WI38 (cell line): ENCODE measurements around the gene PTPRG.
A peak's percentile ranks its signal among the peaks of the same experiment; 100 is the strongest.

ENCODE experiments used
- H3K4me3 ChIP-seq: 2 replicates; pipeline ENCODE4 v1.5.1; 2011; ENCODE audit warnings: low read depth, mild to moderate bottlenecking, control low read depth, low read length
- CTCF ChIP-seq: IDR thresholded peaks from 2 replicates; pipeline ENCODE4 v1.5.1; 2012; ENCODE audit warnings: low read depth, mild to moderate bottlenecking, control low read depth, low read length

The PTPRG gene

GRCh38 chr3:61664105-61664482, 102.7 kb downstream of the PTPRG start:
- TF ChIP-seq CTCF: no peak
- H3K4me3 ChIP-seq: peak overlapping the region; percentile 53

GRCh38 chr3:61665121-61665520, 103.8 kb downstream of the PTPRG start:
- TF ChIP-seq CTCF: no peak
- no peak overlapping the region for H3K4me3 ChIP-seq

GRCh38 chr3:61665987-61666386, 104.6 kb downstream of the PTPRG start:
- no peak for TF ChIP-seq CTCF
- no peak overlapping the region for H3K4me3 ChIP-seq

GRCh38 chr3:61666615-61667330, 105.4 kb downstream of the PTPRG start:
- no peak for TF ChIP-seq CTCF
- no peak overlapping the region for H3K4me3 ChIP-seq

GRCh38 chr3:61667383-61667782, 106.0 kb downstream of the PTPRG start:
- no peak for TF ChIP-seq CTCF
- H3K4me3 ChIP-seq: no peak overlapping the region

- H3K4me3 ChIP-seq: no peak overlapping the region
- no peak for TF ChIP-seq CTCF
Measured at GRCh38 chr3:61667814-61668213, 106.4 kb downstream of the PTPRG start.

- no peak overlapping the region for H3K4me3 ChIP-seq
- TF ChIP-seq CTCF: no peak
Measured at GRCh38 chr3:61668317-61668864, 107.0 kb downstream of the PTPRG start.
